ENCODE measurements around the gene ARPC4.
A peak's percentile ranks its signal among the peaks of the same experiment; 100 is the strongest.

The ARPC4 gene

GRCh38 chr3:9787714-9788113 lies 5.2 kb upstream of the ARPC4 start:
- no peak for DNase-seq (ENCODE audit: low read depth)
- H3K4me3 ChIP-seq (ENCODE audit: low read depth, low read length) = no peak overlapping the region
- TF ChIP-seq CTCF (IDR thresholded peaks at IDR 0.05; ENCODE audit: insufficient read depth, low read depth, low read length, missing control alignments) = no peak

GRCh38 chr3:9791127-9791526 lies 1.8 kb upstream of the ARPC4 start:
- no peak for DNase-seq (ENCODE audit: low read depth)
- no peak for TF ChIP-seq CTCF (IDR thresholded peaks at IDR 0.05; ENCODE audit: insufficient read depth, low read depth, low read length, missing control alignments)
- peak overlapping the region; percentile 86 for H3K4me3 ChIP-seq (ENCODE audit: low read depth, low read length)

- no peak for TF ChIP-seq CTCF (IDR thresholded peaks at IDR 0.05; ENCODE audit: insufficient read depth, low read depth, low read length, missing control alignments)
- H3K4me3 ChIP-seq (ENCODE audit: low read depth, low read length) = peak overlapping the region; percentile 86
- no peak for DNase-seq (ENCODE audit: low read depth)
Observed at GRCh38 chr3:9791790-9792404, 985 bp upstream of the ARPC4 start.

GRCh38 chr3:9793161-9793781 lies 389 bp downstream of the ARPC4 start:
- peak; percentile 68 for DNase-seq (ENCODE audit: low read depth)
- TF ChIP-seq CTCF (IDR thresholded peaks at IDR 0.05; ENCODE audit: insufficient read depth, low read depth, low read length, missing control alignments) = no peak
- peak overlapping the region; percentile 86 for H3K4me3 ChIP-seq (ENCODE audit: low read depth, low read length)

GRCh38 chr3:9794400-9794799 lies 1.5 kb downstream of the ARPC4 start:
- DNase-seq (ENCODE audit: low read depth) = no peak
- TF ChIP-seq CTCF (IDR thresholded peaks at IDR 0.05; ENCODE audit: insufficient read depth, low read depth, low read length, missing control alignments) = no peak
- peak overlapping the region; percentile 86 for H3K4me3 ChIP-seq (ENCODE audit: low read depth, low read length)

- no peak for TF ChIP-seq CTCF (IDR thresholded peaks at IDR 0.05; ENCODE audit: insufficient read depth, low read depth, low read length, missing control alignments)
- peak; percentile 47 for DNase-seq (ENCODE audit: low read depth)
- H3K4me3 ChIP-seq (ENCODE audit: low read depth, low read length) = no peak overlapping the region
Observed at GRCh38 chr3:9795207-9795606, 2.3 kb downstream of the ARPC4 start.
